ENCODE data around the gene DNAJC12. TPM values are rescaled to one million over a fixed set of nuclear protein-coding genes. Genes with fewer than 3 reads are reported as not detected.

Gene DNAJC12
- under 1 TPM in 1 of 4 donors, not detected in 3; 0.57 TPM for total RNA-seq

GRCh38 chr10:67837541-67838314 is at the start of gene DNAJC12:
Gene DNAJC12, minus strand, starts transcription at chr10:67838188. Its CDS starts 177 bp downstream, at chr10:67838011.
- DNase-seq (ENCODE audit: low spot score in 2 of 2) = no peak
- peak within 1 kb of the TSS; percentile 10 for H3K4me3 ChIP-seq

GRCh38 chr10:67884842-67885670 is 47.1 kb upstream of the DNAJC12 start:
- whole genome bisulfite sequencing = under 1% methylated on average over 52 of the region's 73 CpGs
- H3K27ac ChIP-seq = peak overlapping the region; percentile 100
- TF ChIP-seq POLR2A (IDR thresholded peaks at IDR 0.05) (no peak), POLR2AphosphoS5 (IDR thresholded peaks at IDR 0.05) (peak in 2 of 3 donors; percentile 35 to 50), EP300 (IDR thresholded peaks at IDR 0.05) (no peak), CTCF (IDR thresholded peaks at IDR 0.05) (no peak)
- H3K9me3 ChIP-seq = no peaks in the 10 kb centered on the region
- H3K27me3 ChIP-seq = no peaks in the 10 kb centered on the region
- H3K4me3 ChIP-seq = peak overlapping the region; percentile 90
- peaks cover 32% of the 10 kb centered on the region for H3K36me3 ChIP-seq
- H3K4me1 ChIP-seq = peaks cover 29% of the 10 kb centered on the region
- DNase-seq (ENCODE audit: low spot score in 2 of 2) = peak; percentile 88 to 92

More at GRCh38 chr10:67837541-67838314, at the start of gene DNAJC12:
- no peak for TF ChIP-seq POLR2AphosphoS5 (IDR thresholded peaks at IDR 0.05)
- no peak for TF ChIP-seq EP300 (IDR thresholded peaks at IDR 0.05)
- TF ChIP-seq CTCF (IDR thresholded peaks at IDR 0.05) = no peak
- no peak for TF ChIP-seq POLR2A (IDR thresholded peaks at IDR 0.05)
- H3K27me3 ChIP-seq = no peaks in the 10 kb centered on the region
- H3K27ac ChIP-seq = no peak within 1 kb of the TSS
- H3K4me1 ChIP-seq = no peaks in the 10 kb centered on the region
- H3K9me3 ChIP-seq = no peaks in the 10 kb centered on the region
- H3K36me3 ChIP-seq = no peaks in the 10 kb centered on the region
- 17% methylated on average over 5 of the region's 5 CpGs for WGBS

GRCh38 chr10:67884313-67884841 is 46.4 kb upstream of the DNAJC12 start, which contains the start of gene SIRT1:
Gene SIRT1, plus strand, starts transcription at chr10:67884656. Its CDS starts 66 bp downstream, at chr10:67884722.
- no peaks in the 10 kb centered on the region for H3K27me3 ChIP-seq
- H3K4me1 ChIP-seq = peaks cover 29% of the 10 kb centered on the region
- peak within 1 kb of the TSS; percentile 100 for H3K27ac ChIP-seq
- no peak for TF ChIP-seq CTCF (IDR thresholded peaks at IDR 0.05)
- TF ChIP-seq POLR2AphosphoS5 (IDR thresholded peaks at IDR 0.05) = peak; percentile 65 to 98 (median 94)
- peak; percentile 65 to 85 for TF ChIP-seq POLR2A (IDR thresholded peaks at IDR 0.05)
- H3K9me3 ChIP-seq = no peaks in the 10 kb centered on the region
- WGBS = 1% methylated on average over 49 of the region's 62 CpGs
- H3K36me3 ChIP-seq = peaks cover 25% of the 10 kb centered on the region
- peak; percentile 98 to 99 for DNase-seq (ENCODE audit: low spot score in 2 of 2)
- H3K4me3 ChIP-seq = peak within 1 kb of the TSS; percentile 90

GRCh38 chr10:67883710-67884312 is 45.8 kb upstream of the DNAJC12 start:
- Histone ChIP-seq H3K36me3 (peaks cover 19% of the 10 kb centered on the region), H3K27me3 (no peaks in the 10 kb centered on the region), H3K9me3 (no peaks in the 10 kb centered on the region), H3K4me3 (peak overlapping the region; percentile 90), H3K27ac (peak overlapping the region; percentile 100), H3K4me1 (peaks cover 24% of the 10 kb centered on the region)
- DNase-seq (ENCODE audit: low spot score in 2 of 2) = no peak
- 14% methylated on average over 13 of the region's 13 CpGs for WGBS
- no peak for TF ChIP-seq POLR2A (IDR thresholded peaks at IDR 0.05)
- no peak for TF ChIP-seq CTCF (IDR thresholded peaks at IDR 0.05)
- TF ChIP-seq EP300 (IDR thresholded peaks at IDR 0.05) = no peak
- TF ChIP-seq POLR2AphosphoS5 (IDR thresholded peaks at IDR 0.05) = no peak

All from suprapubic skin (tissue), 4 donors.